ENCODE results near the gene GRIN3B.

GRIN3B gene

GRCh38 chr19:1007399-1008251, 7.4 kb downstream of the GRIN3B start:
- no peak for DNase-seq (ENCODE audit: low read depth in 2 of 2)

DNA sequence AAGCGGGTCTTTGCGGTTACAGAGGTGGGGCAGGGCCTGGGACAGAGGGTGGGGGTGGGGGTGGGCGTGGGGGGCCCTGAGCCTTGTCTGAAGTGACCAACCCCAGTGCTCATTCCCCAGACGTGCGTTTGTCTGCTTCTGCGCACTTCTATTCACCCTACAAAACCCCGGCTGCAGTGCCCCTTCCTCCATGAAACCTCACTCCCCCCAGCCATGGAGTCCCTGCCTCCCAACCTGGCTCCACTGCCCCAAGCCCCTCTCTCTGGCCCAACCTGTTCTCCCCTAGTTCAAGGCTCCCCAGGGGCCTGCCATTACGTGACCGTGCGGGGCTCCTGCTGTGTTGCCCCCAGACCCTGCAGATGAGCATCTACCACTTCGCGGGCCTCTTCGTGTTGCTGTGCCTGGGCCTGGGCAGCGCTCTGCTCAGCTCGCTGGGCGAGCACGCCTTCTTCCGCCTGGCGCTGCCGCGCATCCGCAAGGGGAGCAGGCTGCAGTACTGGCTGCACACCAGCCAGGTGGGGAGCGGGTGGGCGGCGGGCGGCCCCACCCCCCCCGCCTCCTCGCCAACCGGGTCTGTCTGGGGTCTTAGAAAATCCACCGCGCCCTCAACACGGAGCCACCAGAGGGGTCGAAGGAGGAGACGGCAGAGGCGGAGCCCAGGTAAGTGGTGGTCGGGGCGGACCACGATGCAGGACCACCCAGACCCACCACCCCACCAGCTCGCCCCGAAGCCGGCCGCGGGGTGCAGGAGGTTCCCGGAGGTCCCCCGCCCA, 8.2 kb downstream of the GRIN3B start:
- DNase-seq (ENCODE audit: low read depth in 2 of 2) = no peak

GRCh38 chr19:1009041-1009980, 9.1 kb downstream of the GRIN3B start:
- DNase-seq (ENCODE audit: low read depth in 2 of 2) = no peak

DNA sequence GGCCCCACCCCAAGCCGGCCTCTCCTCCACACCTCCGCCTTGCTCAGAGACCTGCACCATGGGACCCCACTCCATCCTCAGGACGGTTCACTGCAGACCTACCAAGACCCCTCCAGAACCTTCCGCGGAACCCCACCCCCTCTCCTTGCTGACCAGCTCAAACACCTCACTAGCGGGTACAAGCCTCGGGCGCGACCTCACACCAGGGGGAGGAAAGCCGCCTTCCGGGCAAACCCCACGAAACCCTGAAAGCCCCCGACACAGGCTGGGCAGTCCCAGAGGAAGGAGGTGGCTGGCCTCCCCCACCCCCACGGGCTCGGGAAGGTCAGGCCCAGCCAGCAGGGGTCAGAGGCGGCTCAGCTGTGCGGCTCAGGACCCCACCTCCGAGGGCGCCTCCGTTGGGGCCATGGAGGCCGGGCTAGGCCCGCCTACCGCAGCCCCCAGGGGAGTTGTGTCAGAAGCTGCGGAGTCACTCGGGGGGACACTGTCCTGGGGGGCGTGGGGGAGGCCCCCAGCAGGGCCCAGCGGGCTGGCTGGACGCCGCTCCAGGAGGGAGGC, 9.8 kb downstream of the GRIN3B start:
- no peak for DNase-seq (ENCODE audit: low read depth in 2 of 2)

DNA sequence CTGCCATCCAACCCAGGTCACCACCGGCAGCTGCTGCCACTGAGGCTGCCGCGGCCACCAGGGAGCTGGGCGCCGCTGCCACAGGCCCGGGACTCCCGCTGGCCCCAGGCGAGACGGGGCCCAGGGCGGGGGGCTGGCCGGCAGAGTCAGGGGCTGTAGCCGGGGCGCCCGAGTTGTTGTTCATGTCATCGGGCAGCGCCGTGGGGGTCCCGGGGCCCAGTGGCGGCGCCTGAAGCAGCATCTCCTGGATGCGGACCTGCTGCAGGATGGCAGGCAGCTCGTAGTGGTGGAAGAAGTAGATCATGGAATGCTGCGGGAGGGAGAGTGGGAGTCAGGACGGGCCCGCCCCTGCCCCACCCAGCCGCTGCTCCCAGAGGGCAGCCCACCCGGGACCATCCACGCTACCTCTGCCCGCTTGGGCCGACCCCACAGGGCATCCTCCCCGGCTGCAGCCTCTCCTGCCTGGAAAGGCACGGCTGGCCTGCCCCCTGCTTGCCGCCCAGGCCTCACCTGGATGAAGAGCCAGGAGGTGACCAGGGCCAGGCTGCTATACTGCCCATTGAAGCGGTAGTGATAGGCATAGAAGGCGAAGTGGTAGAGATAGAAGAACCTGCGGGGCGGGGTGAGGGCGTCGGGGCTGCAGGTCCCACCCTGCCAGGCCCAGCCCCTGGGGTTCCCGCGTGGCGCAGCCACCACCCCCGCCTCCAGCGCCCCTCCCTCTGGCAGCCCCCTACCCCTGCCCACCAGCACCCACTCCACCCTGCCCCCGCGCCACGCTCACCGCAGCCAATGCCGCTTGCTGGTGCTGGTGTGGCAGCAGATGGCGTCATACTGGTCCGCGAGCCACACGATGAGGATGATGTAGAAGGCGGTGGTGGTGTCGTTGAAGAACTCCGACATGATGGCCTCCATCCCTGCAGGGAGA, 10.6 kb downstream of the GRIN3B start:
- no peak for DNase-seq (ENCODE audit: low read depth in 2 of 2)

GRCh38 chr19:1011831-1012333, 11.7 kb downstream of the GRIN3B start:
- no peak for DNase-seq (ENCODE audit: low read depth in 2 of 2)

DNA sequence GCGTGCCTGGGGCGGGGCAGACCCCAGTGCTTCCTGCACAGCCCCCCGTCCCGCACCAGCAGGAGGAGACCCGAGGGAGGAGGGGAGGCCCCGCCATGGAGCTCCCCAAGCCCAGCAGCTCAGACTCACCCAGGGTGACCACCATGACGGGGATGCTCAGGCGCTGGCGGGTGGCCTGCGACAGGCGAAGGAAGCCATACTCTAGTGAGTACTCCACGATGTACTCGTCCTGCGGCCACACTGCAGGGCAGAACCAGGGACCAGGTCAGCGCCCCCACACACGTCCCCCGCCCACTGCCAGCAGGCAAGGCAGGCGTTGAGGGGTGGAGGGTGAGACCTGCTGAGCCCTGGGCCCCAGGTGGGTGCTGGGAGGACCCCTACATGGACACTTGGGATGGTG, 12.1 kb downstream of the GRIN3B start:
- no peak for DNase-seq (ENCODE audit: low read depth in 2 of 2)

GRCh38 chr19:1013218-1013617, 13.0 kb downstream of the GRIN3B start:
- DNase-seq (ENCODE audit: low read depth in 2 of 2) = no peak

DNA sequence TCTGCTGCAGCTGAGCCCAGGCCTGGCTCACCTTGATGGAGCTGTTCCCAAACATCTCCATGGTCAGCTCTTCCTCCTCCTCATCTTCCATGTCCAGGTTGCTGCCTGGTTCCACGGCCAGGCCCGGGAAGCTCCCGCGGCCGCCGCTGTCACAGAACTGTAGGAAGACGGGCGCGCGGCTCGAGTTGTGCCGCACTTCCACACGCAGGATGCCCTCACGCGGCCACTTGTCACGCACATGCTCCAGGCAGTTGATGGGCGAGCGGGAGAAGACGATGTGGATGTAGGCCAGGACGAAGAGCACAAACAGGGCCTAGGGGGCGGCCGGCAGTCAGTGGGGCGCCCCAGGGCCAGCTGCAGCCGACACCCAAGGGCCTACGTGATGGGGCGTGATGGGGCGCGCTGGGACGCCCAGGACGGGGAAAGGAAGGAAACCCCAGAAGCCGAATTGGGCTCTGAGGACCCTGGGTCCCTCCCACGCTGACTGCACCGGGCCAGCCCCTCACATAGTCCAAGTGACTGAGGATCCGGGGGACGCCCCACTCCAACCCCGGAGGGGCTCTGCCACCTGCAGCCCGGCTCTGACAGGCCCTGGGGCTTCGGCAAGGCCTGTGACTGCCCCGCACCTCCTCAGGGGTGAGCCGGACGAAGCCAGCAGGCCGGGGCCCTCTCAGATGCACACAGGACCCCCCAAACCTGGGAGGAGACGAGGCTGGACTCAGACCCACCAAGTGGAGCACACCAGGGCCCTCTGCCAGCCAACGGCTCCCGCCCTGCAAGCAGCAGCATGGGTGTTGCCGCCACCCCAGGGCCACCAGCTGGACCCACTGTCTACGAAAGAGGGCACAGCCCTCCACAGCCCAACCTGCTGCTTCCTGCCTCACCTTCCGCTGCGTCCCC, 14.2 kb downstream of the GRIN3B start:
- no peak for DNase-seq (ENCODE audit: low read depth in 2 of 2)

DNA sequence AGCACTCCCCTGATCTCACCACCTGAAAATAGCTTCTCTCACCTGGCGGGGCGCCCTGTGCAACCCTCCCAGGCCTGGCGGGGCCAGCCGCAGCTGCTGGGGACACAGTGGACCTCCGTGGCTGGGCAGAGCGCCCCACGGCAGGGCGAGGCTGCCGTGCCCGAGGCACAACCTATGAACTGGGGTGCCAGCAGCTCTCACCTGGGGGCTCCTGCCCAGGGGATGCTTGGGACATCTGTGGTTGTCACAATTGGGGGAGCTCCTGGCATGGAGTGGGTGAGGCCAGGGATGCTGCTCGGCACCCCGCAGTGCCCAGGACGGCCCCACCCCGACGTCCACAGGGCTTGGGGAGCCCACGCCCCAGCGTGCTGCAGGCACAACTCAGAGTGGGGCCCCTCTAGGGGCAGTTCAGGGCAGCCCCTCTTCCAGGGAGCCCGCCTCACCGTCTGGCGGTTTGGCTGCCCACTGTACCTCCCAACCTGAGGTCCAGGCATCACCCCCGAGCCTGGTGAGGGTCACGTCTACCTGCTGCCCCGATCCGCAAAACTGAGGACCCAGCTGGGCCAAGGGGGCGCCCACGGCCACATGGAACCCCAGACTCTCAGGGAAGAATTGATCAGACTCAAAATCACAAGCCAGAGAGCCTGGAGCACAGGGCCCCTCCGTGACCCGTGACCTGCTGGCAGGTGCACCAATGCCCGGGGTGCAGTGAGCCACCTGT, 15.0 kb downstream of the GRIN3B start:
- DNase-seq (ENCODE audit: low read depth in 2 of 2) = no peak

GRCh38 chr19:1015782-1016646, 15.8 kb downstream of the GRIN3B start:
- DNase-seq (ENCODE audit: low read depth in 2 of 2) = no peak

- DNase-seq (ENCODE audit: low read depth in 2 of 2) = no peak
Measured at GRCh38 chr19:1016647-1017114, 16.5 kb downstream of the GRIN3B start.

DNA sequence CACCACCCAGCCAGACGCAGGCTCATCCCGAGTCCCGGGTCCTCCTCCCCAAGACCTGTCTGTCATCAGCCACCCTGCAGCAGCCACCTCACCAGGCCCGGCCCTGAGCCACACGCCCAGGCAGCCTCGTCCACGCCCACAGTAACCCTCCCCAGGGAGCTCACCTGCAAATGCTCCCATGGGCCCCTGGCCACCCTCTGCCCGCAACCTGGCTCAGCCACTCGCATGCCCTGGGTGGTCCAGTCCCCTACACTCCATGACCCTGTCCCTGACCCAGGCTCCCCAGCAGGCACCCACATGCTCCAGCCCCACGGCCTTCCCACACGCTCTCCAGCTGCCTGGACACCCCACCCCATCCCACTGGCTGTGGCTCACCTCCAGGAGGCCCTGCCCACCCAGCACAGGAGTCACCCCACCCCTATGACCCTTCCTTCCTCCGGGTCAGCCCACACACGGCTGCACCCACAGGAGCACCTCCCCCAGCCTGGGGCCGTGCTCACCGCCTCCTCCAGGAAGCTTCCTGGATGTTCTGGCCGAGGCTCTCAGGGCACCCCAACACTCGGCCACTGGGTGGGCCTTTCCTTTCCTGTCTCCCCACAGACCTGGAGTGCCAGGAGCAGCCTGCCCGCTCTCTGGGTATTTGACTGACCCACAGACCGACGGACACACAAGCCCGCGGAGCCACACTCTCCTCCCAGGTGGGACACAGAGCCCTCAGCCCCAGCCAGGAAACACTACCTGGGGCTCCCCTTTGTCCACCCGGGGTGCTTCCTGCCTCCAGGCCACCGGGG, 17.1 kb downstream of the GRIN3B start:
- no peak for DNase-seq (ENCODE audit: low read depth in 2 of 2)

- DNase-seq (ENCODE audit: low read depth in 2 of 2) = no peak
Measured at GRCh38 chr19:1017906-1018305, 17.7 kb downstream of the GRIN3B start.

GRCh38 chr19:1018393-1018792, 18.2 kb downstream of the GRIN3B start:
- DNase-seq (ENCODE audit: low read depth in 2 of 2) = no peak

DNA sequence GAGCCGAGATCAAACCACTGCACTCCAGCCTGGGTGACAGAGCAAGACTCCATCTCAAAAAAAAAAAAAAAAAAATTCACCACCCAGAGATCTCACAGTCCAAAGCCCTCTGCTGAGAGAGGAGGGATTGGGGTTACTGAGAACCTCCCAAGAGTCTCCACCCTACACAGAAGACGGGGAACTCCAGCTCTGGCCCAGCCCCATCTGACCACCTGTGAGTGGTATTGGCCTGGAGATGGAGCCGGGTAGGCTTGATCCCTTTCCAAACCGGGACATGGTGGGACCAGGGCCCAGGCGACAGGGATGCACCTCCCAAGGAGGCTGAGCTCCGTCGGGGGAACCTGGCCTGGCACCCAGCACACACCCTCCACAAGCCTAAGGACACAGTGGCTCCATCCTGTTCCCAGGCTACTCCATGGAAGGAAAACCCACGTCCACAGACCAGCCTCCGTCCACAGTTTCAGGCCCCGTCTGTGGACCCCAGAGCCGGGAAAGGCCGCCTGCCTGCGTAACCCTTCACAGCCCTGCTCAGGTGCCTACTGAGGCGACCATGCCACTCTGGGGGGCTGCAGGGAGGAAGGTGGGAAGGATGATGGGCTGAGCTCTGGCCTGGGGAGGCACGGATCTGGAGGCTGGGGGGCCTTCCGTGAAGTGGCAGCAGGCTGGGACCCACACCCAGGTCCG, 18.9 kb downstream of the GRIN3B start:
- DNase-seq (ENCODE audit: low read depth in 2 of 2) = no peak

Measured in stimulated activated CD8-positive, alpha-beta memory T cell treated with anti-CD3 and anti-CD28 coated beads, Interleukin-2, amount 100 ng/mL, for 1 hour (primary cell).